ENCODE measurements around the gene TEC.

GRCh38 chr4:48193921-48194468 lies 75.6 kb downstream of the TEC start:
- TF ChIP-seq RAD21 (conservative IDR thresholded peaks at IDR 0.05), result no peak
- TF ChIP-seq TAF1 (IDR thresholded peaks at IDR 0.05; ENCODE audit: low read depth), result no peak
